DND-41 (cell line): ENCODE results near the gene ZDHHC6.

Experiments used
- ATAC-seq: fragments of 200-7000 bp; cut with Tn5 transposase; 3 replicates; pipeline ENCODE4 v1.9.1; 2021; ENCODE audit warnings: low read depth; ENCODE audit not compliant: insufficient read depth
- DNase-seq: peaks from one replicate; pipeline ENCODE4 v3.0.0-alpha.2; 2020
- H2AFZ ChIP-seq: 2 replicates; pipeline ENCODE4 v1.6.0; 2012; ENCODE audit warnings: low read depth, low read length
- H3K27ac ChIP-seq: 2 replicates; pipeline ENCODE4 v1.5.1; 2012; ENCODE audit warnings: low read length, inconsistent platforms
- H3K27me3 ChIP-seq: fragments of 200-600 bp; sonication (generic); 2 replicates; pipeline ENCODE4 v1.6.0; 2012; ENCODE audit warnings: low read length, mild to moderate bottlenecking, inconsistent platforms; ENCODE audit not compliant: insufficient read depth, poor library complexity
- H3K36me3 ChIP-seq: 2 replicates; pipeline ENCODE4 v1.5.1; 2012; ENCODE audit warnings: low read length, inconsistent platforms; ENCODE audit not compliant: insufficient read depth
- H3K4me1 ChIP-seq: 2 replicates; pipeline ENCODE4 v1.5.1; 2012; ENCODE audit warnings: mild to moderate bottlenecking, low read length; ENCODE audit not compliant: insufficient read depth
- H3K4me2 ChIP-seq: 2 replicates; pipeline ENCODE4 v1.6.0; 2012; ENCODE audit warnings: mild to moderate bottlenecking, moderate library complexity, low read length, inconsistent platforms; ENCODE audit not compliant: insufficient read depth
- H3K4me3 ChIP-seq, 2 experiments: fragments of 200-600 bp in 1 of 2; shearing (Covaris generic) in 1 of 2; 2 replicates each; pipeline ENCODE4 v1.5.1; 2012 to 2016; ENCODE audit warnings: inconsistent platforms in 2 of 2, low read length in 2 of 2, mild to moderate bottlenecking in 2 of 2, low read depth in 1 of 2, moderate library complexity in 1 of 2
- H3K79me2 ChIP-seq: 2 replicates; pipeline ENCODE4 v1.6.0; 2012; ENCODE audit warnings: low read length, inconsistent platforms; ENCODE audit not compliant: insufficient read depth
- H3K9ac ChIP-seq: 2 replicates; pipeline ENCODE4 v1.6.0; 2012; ENCODE audit warnings: low read depth, mild to moderate bottlenecking, inconsistent platforms, low read length, moderate library complexity
- H3K9me3 ChIP-seq: 2 replicates; pipeline ENCODE4 v1.5.1; 2012; ENCODE audit warnings: low read length, moderate library complexity, mild to moderate bottlenecking, inconsistent platforms; ENCODE audit not compliant: insufficient read depth, severe bottlenecking
- H4K20me1 ChIP-seq: 2 replicates; pipeline ENCODE4 v1.6.0; 2012; ENCODE audit warnings: low read length; ENCODE audit not compliant: insufficient read depth
- EZH2 ChIP-seq: IDR thresholded peaks from 3 replicates; pipeline ENCODE4 v1.6.1; 2012; ENCODE audit warnings: borderline replicate concordance, low read depth, mild to moderate bottlenecking, moderate library complexity, low read length, inconsistent platforms; ENCODE audit not compliant: severe bottlenecking
- TF ChIP-seq, protein P1 (sequence below): IDR thresholded peaks from 2 replicates; pipeline ENCODE4 v1.5.1; 2012; ENCODE audit warnings: borderline replicate concordance, low read length, moderate library complexity, mild to moderate bottlenecking; ENCODE audit not compliant: poor library complexity, severe bottlenecking; ENCODE audit errors: extremely low read depth

ZDHHC6 gene

GRCh38 chr10:112395809-112396530 is 50.7 kb downstream of the ZDHHC6 start:
- no peak overlapping the region for H2AFZ ChIP-seq
- ATAC-seq, result no peak
- H3K27me3 ChIP-seq, result no peaks in the 10 kb centered on the region
- H3K36me3 ChIP-seq, result peaks cover 34% of the 10 kb centered on the region
- H3K9me3 ChIP-seq, result no peaks in the 10 kb centered on the region
- H3K4me2 ChIP-seq, result no peak overlapping the region
- H3K27ac ChIP-seq, result no peak overlapping the region
- H3K4me1 ChIP-seq, result no peaks in the 10 kb centered on the region
- no peaks in the 10 kb centered on the region for H4K20me1 ChIP-seq
- no peak overlapping the region for H3K9ac ChIP-seq
- no peaks in the 10 kb centered on the region for H3K79me2 ChIP-seq
- TF ChIP-seq EZH2, result no peak
- TF ChIP-seq, protein P1, sequence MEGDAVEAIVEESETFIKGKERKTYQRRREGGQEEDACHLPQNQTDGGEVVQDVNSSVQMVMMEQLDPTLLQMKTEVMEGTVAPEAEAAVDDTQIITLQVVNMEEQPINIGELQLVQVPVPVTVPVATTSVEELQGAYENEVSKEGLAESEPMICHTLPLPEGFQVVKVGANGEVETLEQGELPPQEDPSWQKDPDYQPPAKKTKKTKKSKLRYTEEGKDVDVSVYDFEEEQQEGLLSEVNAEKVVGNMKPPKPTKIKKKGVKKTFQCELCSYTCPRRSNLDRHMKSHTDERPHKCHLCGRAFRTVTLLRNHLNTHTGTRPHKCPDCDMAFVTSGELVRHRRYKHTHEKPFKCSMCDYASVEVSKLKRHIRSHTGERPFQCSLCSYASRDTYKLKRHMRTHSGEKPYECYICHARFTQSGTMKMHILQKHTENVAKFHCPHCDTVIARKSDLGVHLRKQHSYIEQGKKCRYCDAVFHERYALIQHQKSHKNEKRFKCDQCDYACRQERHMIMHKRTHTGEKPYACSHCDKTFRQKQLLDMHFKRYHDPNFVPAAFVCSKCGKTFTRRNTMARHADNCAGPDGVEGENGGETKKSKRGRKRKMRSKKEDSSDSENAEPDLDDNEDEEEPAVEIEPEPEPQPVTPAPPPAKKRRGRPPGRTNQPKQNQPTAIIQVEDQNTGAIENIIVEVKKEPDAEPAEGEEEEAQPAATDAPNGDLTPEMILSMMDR, result no peak
- DNase-seq, result no peak
- no peak overlapping the region for H3K4me3 ChIP-seq

GRCh38 chr10:112394475-112394875 is 52.2 kb downstream of the ZDHHC6 start:
- H3K4me3 ChIP-seq, result no peak overlapping the region
- no peak overlapping the region for H2AFZ ChIP-seq
- no peak for ATAC-seq
- peaks cover 28% of the 10 kb centered on the region for H3K36me3 ChIP-seq
- TF ChIP-seq, protein P1, result no peak
- TF ChIP-seq EZH2, result no peak
- no peaks in the 10 kb centered on the region for H4K20me1 ChIP-seq
- H3K27me3 ChIP-seq, result no peaks in the 10 kb centered on the region
- no peak overlapping the region for H3K4me2 ChIP-seq
- no peak for DNase-seq
- no peak overlapping the region for H3K9ac ChIP-seq
- no peak overlapping the region for H3K27ac ChIP-seq
- no peaks in the 10 kb centered on the region for H3K79me2 ChIP-seq
- peaks cover 9% of the 10 kb centered on the region for H3K4me1 ChIP-seq
- no peaks in the 10 kb centered on the region for H3K9me3 ChIP-seq

DNA sequence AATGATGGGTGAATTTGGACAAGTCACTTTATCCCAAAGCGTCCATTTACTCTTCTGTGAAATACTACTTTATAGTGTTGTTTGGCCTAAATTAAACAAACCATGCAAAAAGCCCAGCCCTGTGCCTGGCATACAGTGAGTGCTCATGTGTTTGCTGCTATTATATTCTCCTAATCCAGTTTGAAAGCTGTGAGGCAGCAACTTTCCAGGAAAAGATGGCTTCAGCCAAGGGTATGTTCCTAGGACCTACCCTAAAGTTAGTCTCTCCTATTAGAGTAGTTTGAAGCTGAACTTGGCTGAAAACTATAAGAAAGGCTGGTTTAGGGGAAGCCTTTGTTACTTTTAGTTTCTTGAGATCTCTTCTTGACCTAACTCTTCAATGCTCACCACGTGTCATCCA is 52.9 kb downstream of the ZDHHC6 start:
- H3K79me2 ChIP-seq, result no peaks in the 10 kb centered on the region
- no peak overlapping the region for H3K4me2 ChIP-seq
- no peak overlapping the region for H3K9ac ChIP-seq
- no peaks in the 10 kb centered on the region for H3K9me3 ChIP-seq
- H4K20me1 ChIP-seq, result 0 out of 2 replicates have a peak, but pooled peaks cover 3% of the 10 kb centered on the region
- ATAC-seq, result no peak
- TF ChIP-seq EZH2, result no peak
- TF ChIP-seq, protein P1, result no peak
- no peak for DNase-seq
- H3K4me3 ChIP-seq, result no peak overlapping the region
- H3K27me3 ChIP-seq, result no peaks in the 10 kb centered on the region
- H3K27ac ChIP-seq, result no peak overlapping the region
- peaks cover 21% of the 10 kb centered on the region for H3K36me3 ChIP-seq
- no peak overlapping the region for H2AFZ ChIP-seq
- H3K4me1 ChIP-seq, result peaks cover 15% of the 10 kb centered on the region
